ENCODE results near the gene RIPK1. TPM values are rescaled to one million over a fixed set of nuclear protein-coding genes. Genes with fewer than 3 reads are reported as not detected.
"Not testable (repeated sequence)": the region's sequence is repeated elsewhere in the genome, so short reads cannot be mapped to it uniquely, and the experiment has no call there.

The RIPK1 gene
- total RNA-seq, 1 donor from 2014 or later: 25.9 TPM

DNA sequence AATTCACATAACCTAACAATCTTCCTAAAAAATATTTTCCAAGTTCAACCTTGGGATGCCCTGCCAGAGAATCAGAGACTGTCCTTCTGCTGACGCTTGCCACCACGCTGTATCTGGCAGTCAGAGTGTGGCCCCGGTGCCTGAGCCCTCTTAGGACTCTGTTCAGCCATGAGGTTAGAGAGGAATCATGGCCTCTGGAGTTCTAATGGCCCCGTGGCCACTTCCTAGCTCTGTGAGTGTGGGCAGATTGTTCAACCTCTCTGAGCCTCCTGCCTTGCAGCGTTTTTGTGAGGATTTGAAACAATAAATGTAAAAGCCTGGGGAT lies 52.4 kb downstream of the RIPK1 start:
- DNase-seq (ENCODE audit: low spot score): no peak
- intact Hi-C loops (cut with DNase I): loop anchor here (5.0 to 10.0 kb wide), 2 partner anchors 137 to 614 kb away; partner anchors contain the start of gene PSMG4
- no peak for ATAC-seq

DNA sequence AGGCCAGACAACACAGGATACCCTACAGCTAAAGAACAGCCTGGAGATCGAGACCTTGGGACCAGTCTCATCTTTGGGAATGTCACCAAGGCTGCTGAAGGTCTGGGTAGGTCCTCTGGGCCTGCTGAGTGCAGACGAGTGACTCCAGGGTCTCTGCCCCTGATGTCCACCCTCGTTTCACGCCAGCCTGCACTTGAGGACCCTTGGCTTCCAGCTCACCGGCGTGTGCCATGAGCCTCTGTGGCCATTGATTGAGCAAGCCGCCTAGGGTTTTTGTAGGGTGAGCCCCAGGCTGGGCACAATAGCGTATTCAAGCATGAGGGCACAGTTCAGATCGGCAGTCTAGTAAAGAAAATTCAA lies 54.5 kb downstream of the RIPK1 start:
- intact Hi-C loops (cut with DNase I): loop anchor here (5.0 to 10.0 kb wide), 2 partner anchors 134 to 612 kb away; partner anchors contain the start of gene PSMG4
- DNase-seq (ENCODE audit: low spot score) (no peak), ATAC-seq (no peak)

DNA sequence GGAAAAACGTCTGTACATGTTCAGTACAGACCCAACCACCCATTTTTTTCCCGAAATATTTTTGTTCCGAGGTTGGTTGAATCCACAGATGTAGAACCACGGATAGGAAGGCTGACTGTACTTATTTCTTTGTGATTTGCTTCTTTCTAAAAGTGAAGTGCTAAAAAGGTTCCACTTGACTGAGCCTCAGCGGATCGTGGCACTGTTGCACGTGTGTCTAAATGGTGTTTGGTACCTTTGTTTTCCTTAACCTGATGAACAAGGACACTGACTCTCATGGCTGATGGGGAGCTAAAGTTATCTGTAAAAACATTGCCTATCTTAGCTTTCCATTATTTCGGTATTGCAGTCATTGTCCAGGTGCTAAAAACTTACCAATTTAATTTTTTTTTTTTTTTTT lies 56.4 kb downstream of the RIPK1 start:
- intact Hi-C loops (cut with DNase I): loop anchor here (5.0 to 10.0 kb wide), 2 partner anchors 133 to 610 kb away; partner anchors contain the start of gene PSMG4
- DNase-seq (ENCODE audit: low spot score) (no peak), ATAC-seq (no peak)

DNA sequence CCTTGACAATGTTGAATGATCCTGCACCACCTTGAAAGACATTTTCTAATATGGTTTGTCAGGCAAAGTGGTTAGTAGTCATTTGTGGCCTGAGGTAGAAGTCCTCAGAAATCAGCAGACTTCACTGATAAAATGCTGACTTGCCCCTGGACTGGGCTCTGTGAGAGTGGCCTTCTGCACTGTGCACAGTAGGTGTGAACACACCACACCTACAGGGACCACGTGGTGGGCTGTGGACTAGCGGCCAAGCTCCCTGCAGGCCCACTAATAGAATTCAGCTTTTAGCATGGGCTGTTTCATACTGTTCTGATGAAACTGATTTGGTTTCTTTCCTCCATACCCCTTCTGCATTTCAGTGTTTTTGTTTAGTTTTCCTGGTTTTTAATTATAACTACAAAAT lies 57.5 kb downstream of the RIPK1 start:
- no peak for ATAC-seq

DNA sequence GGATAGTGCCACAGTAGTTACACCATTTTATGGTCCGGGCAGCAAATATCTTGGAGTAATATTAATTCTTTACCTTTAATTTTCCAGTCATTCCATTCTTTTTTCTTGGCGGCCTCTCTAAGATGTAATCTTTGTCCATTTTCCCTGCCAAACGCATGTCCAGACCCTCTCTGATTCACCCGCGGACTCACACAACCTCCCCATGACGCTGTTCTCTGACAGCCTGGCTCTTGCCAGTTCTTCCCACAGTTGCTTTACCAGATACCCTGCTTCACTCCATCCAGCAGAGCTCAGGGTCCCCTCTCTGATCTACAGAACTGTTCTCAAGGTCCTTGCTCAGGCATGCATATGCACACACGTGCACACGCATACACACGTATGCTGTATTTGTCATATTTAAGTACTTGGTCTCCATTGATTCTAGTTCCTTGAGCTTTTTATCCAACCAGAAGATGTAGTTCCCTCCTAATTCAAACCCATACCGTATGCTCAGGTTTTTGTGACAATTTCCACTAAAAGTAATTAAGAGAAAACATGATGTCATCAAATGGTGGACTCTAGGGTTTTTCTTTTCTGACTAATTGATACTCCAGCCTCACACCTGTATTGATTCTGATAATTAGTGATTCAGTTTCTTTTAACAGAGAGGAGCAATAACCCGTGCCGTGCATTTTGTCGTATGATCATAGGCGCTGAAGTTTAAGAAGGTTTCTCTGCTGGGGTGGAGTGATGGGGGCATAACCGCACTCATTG lies 60.2 kb downstream of the RIPK1 start:
- ATAC-seq: no peak
- intact Hi-C loops (cut with DNase I): loop anchor here (10.0 kb wide), 1 partner anchor 606 kb away; no protein-coding TSS in a partner anchor
- DNase-seq (ENCODE audit: low spot score): no peak

More for the DNA sequence above, 57.5 kb downstream of the RIPK1 start:
- intact Hi-C loops (cut with DNase I): loop anchor here (10.0 kb wide), 1 partner anchor 609 kb away; no protein-coding TSS in a partner anchor
- DNase-seq (ENCODE audit: low spot score): no peak

DNA sequence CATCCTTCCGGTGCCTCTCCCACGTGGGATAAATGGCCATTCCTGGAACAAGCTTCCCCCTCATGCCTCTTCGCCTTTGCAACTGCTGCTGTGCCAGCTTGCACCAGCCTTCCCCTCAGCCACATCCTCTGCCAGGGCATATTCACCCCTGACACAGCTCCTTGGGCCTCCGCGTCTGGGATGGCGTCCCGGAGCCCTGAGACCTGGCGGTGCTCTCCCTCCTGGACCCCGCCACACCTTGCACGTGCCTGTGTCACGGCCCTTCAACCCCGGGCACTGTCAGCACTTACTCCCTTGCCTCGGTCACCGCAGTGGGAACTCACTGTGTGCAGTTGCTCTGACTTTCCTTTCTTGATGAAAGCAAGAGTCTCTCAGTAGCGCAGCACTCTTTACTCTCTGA lies 63.4 kb downstream of the RIPK1 start:
- no peak for ATAC-seq
- intact Hi-C loops (cut with DNase I): no loop called here
- no peak for DNase-seq (ENCODE audit: low spot score)

DNA sequence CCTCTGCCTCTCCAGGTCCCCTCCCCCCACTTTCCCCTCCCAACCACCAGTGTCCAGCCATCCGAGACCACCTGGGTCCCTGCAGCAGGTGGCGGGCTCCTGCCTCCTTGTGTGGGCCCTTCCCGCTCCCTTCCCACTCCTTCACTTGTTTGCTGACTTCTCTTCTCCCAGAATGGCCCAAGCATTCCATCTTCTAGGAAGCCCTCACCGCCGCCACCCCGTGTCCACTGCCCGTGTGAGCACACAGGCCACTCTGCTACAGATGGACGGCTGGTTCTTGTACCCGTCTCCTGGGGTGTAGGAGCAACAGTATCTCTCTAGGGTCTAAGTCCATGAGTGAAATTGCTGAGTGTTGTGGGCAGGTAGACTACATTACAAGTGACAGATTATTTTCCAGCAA lies 65.2 kb downstream of the RIPK1 start:
- no peak for ATAC-seq
- intact Hi-C loops (cut with DNase I): no loop called here
- no peak for DNase-seq (ENCODE audit: low spot score)

DNA sequence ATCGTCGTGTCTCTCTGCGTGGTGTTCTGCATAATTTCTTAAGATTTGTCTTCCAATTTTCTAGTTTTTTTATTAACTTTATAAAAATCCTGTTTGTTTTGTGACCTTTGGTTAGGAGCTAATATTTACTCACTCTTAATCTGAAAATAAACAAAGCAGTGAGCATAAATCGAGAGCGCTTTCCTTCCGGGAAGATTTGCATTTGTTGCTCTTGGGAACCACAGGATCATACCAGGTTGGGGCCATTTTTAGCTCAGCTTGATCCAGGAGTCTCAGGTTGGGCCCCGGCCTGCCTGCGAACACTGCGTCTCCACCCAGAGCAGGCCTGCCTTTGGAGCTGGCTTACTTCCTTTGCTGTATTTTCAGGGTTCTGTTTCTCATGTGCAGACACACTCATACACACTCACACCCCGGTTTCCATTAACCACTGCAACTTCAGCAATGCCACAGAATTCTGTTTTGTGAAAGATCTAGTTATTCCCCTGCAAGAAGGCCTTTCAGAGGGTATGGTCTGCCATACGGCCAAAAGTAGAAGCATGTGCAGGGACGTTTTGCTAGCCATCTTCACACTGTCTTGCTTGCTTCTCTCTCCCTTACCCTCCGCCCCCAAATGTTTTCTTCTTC lies 67.5 kb downstream of the RIPK1 start:
- DNase-seq (ENCODE audit: low spot score): no peak
- intact Hi-C loops (cut with DNase I): no loop called here
- ATAC-seq: no peak

DNA sequence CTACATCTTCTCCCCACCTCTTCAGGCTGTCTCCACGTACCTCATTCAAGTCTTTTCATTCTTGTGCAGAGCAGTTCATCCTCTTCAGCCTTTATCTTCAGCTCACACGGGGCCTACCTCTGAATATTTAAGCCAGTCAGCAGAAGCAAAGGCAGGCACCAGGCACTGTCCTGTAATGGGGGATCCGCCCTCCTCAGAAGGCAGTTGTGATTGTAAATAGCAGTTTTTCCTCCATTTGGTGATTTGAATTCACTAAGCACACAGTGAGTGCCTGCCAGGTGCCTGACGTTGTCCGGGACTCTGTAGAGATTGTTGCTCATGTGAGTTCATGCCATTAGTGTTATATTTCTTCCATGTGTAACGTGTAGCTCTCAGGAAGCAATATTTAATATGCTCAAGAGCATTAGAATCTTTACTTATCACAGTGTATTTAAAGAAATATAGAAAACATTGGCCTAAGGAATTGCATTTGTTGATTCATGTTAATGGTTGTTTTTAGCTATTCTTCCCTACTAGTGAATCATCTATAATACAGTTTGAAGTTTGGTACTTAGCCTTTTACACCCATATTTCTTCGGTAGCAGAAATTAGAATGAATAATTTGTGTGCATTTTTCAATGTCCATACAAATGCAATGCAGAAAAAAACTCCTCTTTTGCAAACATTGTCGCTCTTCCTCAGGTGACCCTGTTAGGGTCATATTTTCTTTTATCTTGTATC lies 68.2 kb downstream of the RIPK1 start:
- intact Hi-C loops (cut with DNase I): no loop called here
- DNase-seq (ENCODE audit: low spot score): no peak
- no peak for ATAC-seq

DNA sequence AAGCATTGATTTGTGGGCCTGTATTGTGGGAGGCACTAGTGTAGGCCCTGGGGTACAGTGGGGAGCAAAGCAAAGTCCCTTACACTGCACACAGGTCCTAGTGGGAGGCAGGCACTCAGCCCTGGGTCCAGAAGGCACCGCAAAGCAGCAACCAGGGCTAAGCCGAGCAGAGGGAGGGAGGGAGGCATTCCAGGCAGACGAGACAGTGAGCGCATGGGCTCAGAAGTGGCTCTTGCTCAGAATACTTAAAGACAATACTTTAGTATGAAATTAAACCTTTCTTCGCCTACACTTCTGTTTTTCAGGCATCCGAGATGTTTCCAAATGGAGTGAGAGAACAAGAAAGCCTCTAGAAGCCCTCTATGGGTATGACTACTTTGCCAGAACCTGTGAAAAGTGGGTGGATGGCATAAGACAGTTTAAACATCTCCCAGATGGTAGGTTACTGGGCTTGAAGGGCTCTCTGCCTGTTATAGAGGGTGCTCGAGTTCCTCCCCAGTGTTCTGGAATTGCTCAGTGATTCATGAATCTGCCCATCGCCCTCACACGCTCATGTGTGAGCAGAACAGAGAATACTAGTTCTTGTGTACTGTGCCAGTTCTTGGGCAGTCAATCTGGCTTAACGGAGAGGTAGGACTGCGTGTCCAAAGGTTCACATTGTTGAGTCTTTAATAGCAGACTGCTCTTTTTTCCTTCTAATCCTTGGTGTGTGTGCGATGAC lies 68.9 kb downstream of the RIPK1 start:
- ATAC-seq (no peak), DNase-seq (ENCODE audit: low spot score) (no peak)
- intact Hi-C loops (cut with DNase I): no loop called here

DNA sequence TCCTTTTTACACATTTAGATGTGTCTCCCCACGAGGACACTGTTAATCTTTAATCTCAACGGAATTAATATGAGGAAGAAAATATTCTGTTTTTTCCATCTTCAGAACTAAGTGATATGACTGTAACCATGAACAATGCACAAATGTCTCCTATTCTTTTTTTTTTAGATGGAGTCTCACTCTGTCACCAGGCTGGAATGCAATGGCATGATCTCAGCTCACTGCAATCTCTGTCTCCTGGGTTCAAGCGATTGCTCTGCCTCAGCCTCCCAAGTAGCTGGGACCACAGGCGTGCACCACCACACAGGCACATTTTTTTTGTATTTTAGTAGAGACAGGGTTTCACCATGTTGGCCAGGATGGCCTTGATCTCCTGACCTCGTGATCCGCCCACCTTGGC lies 69.6 kb downstream of the RIPK1 start:
- DNase-seq (ENCODE audit: low spot score); intact Hi-C loops (cut with DNase I); ATAC-seq: not testable (repeated sequence)

DNA sequence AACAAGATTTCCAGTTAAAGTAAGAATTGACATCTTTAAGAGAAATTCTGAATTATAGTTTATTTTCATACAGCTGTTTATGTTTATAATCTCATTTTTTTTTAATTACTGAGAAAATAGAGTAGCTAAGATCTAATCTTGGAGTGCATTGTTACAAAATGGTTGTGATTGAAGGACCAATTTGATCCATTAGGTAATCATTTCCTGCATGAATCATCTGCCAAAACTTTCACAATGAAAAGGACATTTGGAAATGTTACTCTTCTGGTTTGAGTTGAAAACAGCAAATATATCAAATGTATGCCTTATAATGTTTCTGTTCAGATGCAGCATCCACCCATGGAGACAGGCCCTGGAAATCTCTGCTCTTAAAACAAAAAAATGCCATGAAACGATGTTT lies 70.0 kb downstream of the RIPK1 start:
- ATAC-seq (no peak), DNase-seq (ENCODE audit: low spot score) (no peak)
- intact Hi-C loops (cut with DNase I): no loop called here

DNA sequence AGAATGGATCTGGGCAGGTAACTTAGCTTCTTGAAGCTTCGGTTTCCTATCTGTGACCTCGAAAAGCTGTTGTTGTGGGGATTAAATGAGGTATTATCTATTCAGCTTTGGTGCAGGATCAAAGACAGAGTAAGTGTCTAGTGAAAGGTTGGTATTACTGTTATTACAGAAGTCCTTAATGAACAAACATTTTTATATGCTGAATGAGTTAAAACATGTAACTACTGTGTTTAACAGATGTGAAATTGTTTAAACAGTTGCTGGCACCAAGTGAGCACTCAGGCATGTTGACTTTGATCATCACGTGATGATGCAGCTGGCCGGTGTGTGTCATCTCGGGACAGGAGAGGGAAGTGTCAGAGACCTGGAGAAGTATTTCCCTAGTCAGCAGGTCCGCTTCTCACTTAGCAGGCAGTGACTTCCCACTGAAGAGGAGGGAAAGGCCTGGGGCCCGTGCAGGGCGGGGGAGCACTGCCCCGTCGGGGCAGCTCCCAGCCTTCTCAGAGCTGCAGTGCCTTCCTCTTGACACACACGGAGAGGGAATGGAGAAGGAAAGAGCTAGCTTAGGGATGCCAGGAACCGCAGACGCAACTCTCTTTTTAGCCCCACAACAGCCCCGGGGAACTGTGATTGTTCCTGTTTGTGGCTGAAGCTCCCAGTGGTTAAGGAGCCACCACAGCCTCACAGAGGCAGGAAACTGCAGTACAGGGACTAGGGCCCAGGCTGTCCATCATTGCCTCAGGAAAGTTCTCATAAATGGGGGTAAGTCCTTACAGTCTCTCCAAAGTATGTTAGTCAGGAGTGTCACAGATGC lies 71.0 kb downstream of the RIPK1 start:
- ATAC-seq: peak; percentile 95
- DNase-seq (ENCODE audit: low spot score): peak; percentile 71
- intact Hi-C loops (cut with DNase I): no loop called here

DNA sequence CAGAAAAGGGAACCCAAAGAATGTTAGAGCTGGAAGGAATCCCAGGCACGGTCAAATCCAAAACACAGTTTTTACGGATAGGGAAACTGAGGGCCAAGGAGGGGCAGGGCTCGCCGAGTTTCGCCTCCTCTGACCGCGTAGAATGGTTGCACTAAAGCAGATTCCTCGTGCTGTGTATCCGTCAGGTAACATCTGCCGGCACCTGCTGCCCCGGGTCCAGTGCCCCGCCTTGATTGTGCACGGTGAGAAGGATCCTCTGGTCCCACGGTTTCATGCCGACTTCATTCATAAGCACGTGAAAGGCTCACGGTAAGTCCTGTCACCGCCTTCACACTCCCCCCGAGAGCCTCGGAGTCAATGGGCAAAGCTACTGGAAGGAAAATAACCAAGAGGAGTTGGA lies 71.9 kb downstream of the RIPK1 start:
- ATAC-seq (no peak), DNase-seq (ENCODE audit: low spot score) (no peak)
- intact Hi-C loops (cut with DNase I): no loop called here

DNA sequence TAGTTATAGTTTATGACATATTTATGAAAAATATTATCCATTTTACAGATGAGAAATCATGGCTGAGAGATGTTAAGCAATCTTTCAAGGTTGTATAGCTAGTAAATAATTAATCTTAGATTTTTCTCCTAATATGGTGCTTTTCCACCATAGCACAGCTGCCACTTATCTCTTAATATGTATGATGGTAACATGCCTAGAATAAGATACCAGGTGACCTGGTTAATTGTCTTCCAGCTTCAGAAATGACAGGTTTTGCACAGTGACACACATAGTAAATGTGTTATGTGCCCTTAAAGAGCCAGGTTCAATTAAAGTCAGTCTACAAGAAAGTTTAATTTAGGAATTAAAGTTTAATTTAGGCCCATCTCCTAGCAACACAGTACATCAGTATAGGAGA lies 74.2 kb downstream of the RIPK1 start:
- ATAC-seq (no peak), DNase-seq (ENCODE audit: low spot score) (no peak)
- intact Hi-C loops (cut with DNase I): no loop called here

DNA sequence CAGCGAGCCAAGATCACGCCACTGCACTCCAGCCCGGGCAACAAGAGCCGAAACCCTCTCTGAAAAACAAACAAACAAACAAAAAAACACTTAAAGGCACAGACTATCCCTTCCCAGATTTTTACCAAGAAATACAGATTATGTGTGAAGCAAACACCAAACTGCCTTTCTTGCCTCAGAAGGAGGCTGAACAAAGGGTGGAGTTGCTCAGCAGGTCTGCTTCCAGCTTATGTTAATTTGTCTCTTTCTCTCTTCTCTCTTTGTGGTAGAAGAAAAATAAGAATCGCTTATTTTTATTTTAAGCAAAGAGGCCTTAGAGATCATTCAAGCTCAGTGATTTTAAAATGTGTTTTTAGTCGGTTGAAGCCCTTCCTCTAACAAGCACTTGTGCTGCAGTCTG lies 74.9 kb downstream of the RIPK1 start:
- ATAC-seq (no peak), DNase-seq (ENCODE audit: low spot score) (no peak)
- intact Hi-C loops (cut with DNase I): no loop called here

DNA sequence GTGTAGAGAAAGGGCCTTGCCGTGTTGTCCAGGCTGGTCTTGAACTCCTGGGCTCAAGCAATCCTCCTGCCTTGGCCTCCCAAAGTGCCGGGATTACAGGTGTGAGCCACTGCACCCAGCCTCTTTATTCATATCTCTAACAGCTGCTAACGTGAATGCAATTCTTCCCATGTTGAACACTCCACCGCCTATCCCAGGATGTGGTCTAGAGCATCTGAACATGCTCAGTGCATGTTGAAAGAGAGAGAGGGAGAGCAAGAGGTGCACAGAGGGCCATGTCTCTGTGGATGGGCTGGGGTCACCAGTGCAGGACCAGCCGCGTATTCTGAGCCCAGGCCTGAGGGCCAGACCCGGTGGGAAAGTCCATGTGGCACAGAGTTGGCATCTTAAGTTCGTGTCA lies 76.3 kb downstream of the RIPK1 start:
- no peak for ATAC-seq
- intact Hi-C loops (cut with DNase I): no loop called here

DNA sequence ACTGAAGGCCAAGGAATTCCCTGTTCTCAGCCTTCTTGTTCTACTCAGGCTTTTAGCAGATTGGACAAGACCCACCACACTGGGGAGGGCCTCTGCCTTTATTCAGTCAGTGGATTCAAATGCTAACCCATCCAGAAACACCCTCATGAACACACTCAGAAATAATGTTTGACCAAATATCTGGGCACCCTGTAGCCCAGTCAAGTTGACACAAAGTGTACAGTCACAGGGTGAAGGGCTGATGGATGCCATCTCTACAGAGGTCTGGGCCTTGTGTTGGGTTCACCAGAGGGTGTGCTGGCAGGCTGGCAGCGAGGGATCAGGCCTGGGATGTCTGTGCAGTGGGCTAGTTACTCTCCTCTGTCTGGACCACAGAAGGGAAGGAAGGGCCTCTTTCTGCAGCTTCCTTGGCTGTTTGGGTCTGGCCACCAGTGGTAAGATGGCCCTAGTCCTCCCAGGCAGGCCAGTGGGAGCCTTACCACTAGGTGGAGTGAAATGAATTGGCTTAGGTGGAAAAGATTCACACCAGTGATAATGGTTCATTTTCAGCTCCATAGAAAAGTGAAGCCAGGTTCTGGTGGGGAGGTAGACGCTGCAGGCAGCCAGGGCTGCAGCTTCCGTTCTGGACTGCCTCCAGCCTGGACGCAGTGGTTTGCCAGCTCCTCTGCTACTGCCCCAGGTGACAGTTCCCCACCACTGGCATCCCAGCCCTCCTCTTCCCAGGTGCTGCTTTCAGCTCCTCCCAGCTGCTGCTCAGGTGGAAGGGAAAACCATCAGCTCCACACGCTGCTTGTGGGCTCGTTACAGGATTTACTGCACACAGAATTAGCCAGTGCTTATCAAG lies 79.8 kb downstream of the RIPK1 start:
- ATAC-seq (no peak), DNase-seq (ENCODE audit: low spot score) (no peak)
- intact Hi-C loops (cut with DNase I): no loop called here

More for the DNA sequence above, 76.3 kb downstream of the RIPK1 start:
- no peak for DNase-seq (ENCODE audit: low spot score)
